HG03469 (cell line): Measurements from ENCODE around the gene ADAMTSL4.
"Not testable (repeated sequence)": the region's sequence is repeated elsewhere in the genome, so short reads cannot be mapped to it uniquely, and the experiment has no call there.

Source experiments
- ATAC-seq: cut with Tn5 transposase; IDR thresholded peaks from one replicate; pipeline ENCODE4 v1.9.1; 2021; ENCODE audit warnings: mild to moderate bottlenecking, moderate library complexity, moderate number of reproducible peaks; ENCODE audit not compliant: unreplicated experiment

Gene ADAMTSL4

GRCh38 chr1:150565240-150565991 lies 16.2 kb downstream of the ADAMTSL4 start:
- not testable (repeated sequence) for ATAC-seq

- no peak for ATAC-seq
These were observed 17.6 kb downstream of the ADAMTSL4 start for GRCh38 chr1:150566589-150567340.

DNA sequence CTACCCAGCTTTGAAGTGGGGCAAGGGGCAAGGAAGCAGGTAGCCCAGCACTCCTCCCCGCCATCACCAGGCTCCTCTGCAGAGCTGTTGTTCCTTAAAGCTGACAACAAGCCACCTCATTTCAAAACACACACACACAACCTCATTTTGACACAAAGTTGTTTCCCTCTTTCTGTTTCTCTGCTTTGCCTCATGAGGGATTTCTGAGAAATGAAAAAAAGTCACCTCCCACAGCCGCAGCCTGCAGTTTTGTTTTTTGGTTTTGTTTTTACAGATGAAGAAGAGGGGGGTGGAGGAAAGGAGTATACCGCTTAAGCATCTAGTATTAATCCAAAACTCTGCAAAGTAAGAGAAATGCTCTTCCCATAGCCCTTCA lies 18.1 kb downstream of the ADAMTSL4 start:
- ATAC-seq: no peak

DNA sequence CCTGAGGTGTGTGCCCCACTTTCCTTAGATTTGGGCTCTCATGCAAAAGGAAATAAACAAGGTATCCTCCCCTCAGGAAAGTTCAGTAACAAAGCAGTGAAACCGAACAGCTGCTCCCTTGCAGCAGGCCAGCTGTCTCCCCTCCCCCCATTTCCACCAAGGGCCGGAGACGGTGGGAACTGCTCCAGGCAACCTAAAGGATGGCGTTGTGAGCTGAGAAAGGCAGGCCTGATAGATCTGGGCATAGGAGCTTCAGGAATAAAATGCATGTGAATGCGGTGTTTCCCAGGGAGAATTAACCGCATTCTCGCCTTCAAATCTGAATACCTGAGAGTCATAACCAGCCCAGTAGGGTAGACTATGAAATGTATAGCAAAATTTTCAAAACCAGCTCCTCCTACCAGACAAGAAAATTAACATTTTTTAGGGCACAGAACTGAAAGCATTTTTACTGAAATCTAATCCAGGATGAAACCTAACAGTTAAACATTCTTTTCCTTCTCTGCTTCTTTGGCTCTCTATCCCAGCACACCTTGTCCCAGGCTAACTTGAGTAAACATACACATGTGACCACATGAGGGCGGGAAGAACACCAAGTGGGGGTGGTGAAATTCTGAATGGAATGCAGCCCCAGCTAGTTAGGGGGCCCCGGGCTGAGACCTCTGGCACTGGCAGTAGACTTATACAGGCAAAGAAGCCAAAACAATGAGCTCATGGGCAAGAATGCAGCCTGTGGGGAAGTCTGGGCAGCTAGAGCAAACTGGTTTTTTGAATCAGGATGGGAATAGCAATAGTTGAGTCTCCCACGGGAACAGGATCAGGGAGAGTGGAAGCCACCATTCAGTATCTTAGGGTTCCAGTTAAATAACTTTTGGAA lies 18.7 kb downstream of the ADAMTSL4 start:
- no peak for ATAC-seq

DNA sequence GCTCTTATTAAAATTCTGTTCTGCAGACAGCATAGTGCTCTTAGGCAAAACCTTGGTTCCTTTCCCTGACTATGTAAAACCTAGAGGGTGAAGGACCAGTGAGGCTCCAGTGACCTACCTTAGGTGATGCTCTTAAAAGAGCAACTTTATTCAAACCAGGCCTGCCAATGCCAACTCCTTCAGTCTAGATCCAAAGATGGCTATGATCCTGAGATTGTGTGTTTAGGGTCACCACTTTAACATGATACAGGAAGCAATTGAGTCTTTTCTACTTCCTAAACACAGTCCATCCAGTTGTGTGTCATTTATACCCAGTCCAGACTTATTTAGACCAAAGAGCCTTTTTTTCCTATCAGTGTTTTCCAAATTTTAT lies 19.4 kb downstream of the ADAMTSL4 start:
- no peak for ATAC-seq

- ATAC-seq: no peak
These were observed 23.9 kb downstream of the ADAMTSL4 start for GRCh38 chr1:150572918-150573647.

- ATAC-seq: not testable (repeated sequence)
These were observed 24.5 kb downstream of the ADAMTSL4 start for GRCh38 chr1:150573648-150574071.

- no peak for ATAC-seq
These were observed 25.3 kb downstream of the ADAMTSL4 start for GRCh38 chr1:150574260-150575071.

DNA sequence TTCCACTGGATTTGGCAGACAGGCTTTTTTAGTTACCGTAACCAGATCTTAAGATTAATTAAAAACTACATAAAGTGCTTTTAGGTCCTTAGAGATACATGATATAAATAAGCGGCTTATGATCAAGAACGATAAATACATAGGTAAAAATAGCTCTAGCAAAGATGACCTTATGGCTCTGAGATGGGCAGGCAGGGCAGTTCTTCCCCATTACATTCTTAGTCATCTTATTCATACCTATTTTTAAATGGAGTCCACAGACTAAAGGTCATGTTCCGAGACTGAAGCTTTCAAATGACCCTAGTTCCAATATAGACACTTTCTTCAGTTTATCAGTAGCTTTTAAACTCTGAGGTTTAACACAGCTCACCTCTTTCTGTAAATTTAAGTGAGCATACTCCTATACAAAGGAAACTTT lies 25.9 kb downstream of the ADAMTSL4 start:
- ATAC-seq: no peak

- ATAC-seq: no peak
These were observed 26.5 kb downstream of the ADAMTSL4 start for GRCh38 chr1:150575518-150576366.

GRCh38 chr1:150576367-150576711 lies 27.1 kb downstream of the ADAMTSL4 start:
- no peak for ATAC-seq

DNA sequence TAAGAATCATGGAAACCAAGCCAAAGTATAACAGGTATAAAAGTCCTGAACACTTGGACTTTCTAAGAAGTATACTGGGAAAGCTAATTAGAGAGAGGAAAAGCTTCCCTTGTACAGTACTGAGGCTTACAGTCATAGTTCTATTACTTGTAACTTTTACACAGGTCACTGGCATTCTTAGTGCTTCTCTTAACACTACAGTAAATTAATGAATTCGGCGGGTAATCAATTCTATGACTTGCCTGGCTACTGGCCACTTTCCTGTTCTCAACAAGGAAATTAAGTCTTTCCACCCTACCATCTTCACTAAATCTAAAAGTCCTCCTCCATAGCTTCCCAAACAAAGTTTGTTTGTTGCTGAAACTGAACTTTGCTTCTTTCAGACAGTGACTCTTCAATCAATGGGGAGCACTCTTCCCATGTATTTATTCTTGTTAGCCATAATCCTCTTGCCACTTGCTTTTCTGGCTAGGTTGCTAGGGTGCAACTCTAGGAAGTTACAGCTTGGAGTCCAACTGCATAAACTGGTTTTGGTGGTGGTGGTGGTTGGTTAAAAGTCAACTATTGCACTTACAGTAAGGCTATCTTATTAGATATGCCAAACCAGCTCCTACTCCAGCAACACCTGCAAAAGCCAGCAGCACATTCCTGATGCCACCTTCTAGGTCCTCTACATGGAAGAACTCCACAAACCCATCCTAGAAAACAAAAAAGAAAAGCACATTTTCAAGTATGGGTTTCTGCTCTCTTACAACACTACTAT lies 27.8 kb downstream of the ADAMTSL4 start:
- ATAC-seq: no peak

GRCh38 chr1:150577557-150578271 lies 28.5 kb downstream of the ADAMTSL4 start:
- ATAC-seq: no peak

DNA sequence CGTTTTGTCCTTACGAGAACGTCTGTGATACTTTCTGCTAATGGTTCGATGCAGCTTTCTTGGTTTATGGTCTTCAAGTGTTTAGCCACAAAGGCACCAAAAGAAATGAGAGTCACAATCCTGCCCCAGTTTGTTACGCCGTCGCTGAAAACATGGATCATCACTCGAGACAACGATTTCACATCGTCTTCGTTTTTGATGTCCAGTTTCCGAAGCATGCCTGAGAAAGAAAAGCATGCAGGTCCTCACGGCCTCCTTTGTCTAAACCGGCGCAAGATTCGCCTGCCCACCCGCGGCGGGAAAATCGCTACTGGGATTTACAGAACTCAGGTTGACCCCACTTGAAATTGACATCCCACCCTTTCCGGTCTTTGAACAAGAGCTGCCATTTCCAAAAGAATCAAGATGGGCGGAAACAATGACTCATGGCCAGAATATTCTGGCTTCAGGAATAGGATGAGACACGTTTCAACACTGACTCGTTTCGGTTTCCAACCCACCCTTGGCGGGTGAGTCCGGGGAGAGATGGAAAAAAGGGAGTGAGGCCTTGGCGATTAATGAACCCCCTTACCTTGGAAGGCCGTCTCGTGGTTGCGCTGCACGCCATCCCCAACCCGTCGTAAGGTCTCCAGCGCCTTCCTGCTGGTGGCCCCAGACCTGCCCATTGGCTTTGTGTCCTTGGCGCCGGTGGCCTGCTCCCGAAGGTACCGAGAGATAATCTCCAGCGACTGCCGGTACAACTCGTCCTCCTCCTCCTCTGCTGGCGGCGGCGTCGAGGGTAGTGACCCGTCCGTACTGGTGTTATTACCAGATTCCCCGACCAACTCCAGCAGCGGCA lies 29.3 kb downstream of the ADAMTSL4 start:
- ATAC-seq: no peak

DNA sequence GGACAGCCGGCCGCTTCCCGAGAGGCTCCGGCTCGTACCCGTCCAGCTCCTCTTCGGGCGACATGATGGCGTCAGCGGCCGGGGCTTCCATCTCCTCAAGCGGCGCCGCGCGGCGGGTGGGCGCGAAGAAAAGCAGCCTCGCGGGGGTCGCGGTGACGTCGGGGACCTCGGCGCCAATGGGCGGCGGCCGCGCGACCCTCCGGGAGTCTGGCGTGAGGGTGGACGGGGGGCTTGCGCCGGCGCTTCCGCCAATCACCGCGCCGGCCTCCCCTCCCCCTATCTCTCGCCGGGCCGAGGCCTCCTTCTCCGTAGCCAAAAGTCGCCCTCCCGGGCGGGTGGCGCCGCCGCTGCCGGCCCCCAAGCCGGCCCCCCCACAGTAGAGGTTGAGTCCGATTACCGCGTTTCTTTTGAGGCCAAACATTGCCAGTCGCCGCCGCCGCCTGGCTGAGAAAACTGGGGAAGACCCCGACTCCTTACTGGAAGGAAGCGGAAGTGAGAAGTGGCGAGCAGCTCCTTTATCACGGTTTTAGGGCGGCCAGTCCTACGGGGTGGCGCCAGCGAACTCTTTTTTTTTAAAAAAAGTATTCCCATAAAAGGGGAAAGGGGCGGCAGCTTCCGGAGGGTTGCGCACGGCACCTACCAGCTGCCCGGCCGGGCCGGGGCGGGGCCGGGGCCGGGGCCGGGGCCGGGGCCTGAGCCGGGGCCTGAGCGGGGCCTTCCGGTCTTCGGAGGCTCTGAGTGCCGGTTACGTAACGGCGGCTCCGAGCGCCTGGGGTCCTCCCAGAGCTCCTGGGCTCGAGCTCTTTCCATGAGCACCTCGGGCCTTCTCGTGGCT lies 30.1 kb downstream of the ADAMTSL4 start, which contains the start of gene MCL1:
Gene MCL1, minus strand, starts transcription at position 501 of the 835 bp plus-strand sequence. Its CDS starts 80 bp downstream, at position 421.
- ATAC-seq: peak; percentile 66
